T-helper 9 cell (primary cell): Measurements from ENCODE around the gene CHMP1B.

ENCODE experiments used
- DNase-seq: peaks from one replicate; pipeline ENCODE4 v3.0.0-alpha.2; 2020
- total RNA-seq, 2 donors: gene quantifications; one replicate each; lab custom pipeline; 2026; lab: John Stamatoyannopoulos, UW

CHMP1B gene, protein sequence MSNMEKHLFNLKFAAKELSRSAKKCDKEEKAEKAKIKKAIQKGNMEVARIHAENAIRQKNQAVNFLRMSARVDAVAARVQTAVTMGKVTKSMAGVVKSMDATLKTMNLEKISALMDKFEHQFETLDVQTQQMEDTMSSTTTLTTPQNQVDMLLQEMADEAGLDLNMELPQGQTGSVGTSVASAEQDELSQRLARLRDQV
- 99.7 to 267 reads per million in 2 donors for total RNA-seq

DNA sequence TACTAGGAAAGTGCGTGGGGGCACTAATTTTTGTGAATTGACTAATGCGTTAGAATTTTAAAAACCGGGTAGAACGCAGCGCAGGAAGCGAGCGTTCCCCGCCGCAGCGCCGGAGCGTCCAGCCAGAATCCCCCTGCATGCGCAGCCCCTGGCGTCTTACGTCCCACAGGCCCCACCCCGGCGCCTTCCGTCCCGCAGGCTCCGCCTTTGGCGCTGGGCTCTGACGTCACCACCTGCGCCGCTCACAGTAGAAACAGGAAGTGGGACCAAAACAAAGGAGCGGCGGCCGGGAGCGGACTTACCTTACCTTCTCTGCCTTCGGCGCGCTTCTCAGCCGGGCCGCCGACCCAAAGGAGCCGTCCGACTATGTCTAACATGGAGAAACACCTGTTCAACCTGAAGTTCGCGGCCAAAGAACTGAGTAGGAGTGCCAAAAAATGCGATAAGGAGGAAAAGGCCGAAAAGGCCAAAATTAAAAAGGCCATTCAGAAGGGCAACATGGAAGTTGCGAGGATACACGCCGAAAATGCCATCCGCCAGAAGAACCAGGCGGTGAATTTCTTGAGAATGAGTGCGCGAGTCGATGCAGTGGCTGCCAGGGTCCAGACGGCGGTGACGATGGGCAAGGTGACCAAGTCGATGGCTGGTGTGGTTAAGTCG, at the start of gene CHMP1B:
Gene CHMP1B (plus strand): TSS at position 268 of the 660 bp plus-strand sequence. CDS start 99 bp downstream, at position 367.
- peak; percentile 97 for DNase-seq

DNA sequence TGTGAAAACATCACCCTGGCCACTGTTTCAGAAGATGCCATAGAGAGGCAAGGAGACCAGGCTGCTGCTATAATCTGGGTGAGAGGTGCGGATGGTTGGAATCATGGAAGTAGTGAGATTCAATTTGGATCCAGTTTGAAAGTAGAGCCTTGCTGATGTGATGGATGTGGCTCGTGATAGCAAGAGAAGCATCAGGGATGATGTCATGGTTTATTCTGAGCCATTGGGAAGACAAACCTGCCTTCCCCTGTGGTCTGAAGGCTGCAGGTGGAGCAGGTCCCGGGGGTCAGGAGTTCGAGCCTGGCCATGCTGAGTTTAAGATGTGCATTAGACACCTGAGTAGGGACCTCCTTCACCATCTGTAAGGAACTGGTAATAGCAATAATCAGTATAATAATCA, 49.6 kb upstream of the CHMP1B start:
- no peak for DNase-seq

DNA sequence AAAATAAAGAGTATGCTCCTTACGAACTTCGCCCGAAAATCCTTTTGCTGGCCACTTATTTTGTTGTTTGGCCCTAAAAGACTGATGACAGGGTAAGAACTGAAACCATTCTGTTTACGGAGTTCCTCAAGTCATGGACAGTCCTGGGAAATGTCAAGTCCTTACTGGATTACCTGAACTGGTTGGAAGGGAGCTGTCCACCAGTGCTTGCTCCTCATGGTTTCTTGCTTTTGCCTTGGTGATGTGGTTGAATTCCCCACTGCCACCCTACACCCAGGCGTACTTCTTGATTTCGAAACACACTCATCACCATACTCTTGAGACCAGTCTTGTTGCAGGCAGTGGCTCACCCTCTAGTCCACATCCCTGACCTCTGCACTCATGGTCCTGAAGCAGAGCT, 49.1 kb upstream of the CHMP1B start:
- DNase-seq, result no peak

DNA sequence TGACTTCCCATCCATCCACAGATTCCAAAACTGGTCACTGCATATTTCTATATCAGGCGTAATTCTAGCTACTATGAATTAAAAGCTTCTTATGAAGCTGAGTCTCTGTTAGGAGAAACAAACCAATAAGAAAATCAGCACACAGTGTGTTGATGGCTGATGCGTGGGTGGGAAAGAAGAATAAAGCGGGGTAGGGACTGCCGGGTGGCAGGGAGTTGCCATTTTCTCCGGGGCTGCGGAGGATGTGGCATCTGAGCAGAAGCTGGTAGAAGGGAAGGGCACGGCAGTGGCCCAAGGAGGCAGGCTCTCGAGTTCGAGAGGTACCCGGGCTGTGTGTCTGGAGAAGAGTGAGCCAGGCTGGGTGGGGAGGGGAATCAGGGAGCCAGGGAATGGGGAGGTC, 48.6 kb upstream of the CHMP1B start:
- DNase-seq, result no peak

DNA sequence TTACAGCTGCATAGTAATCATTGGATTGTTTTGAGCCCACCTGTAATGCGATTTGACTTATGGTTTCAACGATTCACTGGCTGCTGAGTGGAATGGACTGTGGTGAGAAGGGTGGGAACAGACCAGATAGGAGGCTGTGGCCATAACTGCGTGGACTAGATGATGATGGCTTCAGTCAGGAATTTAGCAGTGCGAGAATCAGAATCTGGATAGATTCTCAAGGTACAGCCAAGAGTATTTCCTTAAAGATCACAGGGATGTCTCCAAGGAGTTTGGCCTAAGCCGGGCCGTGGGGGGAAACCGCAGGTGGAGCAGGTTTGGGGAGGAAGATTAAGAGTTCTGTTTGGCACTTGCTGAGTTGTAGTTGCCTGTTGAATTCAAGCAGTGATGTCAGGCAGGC, 44.0 kb upstream of the CHMP1B start:
- DNase-seq, result no peak

DNA sequence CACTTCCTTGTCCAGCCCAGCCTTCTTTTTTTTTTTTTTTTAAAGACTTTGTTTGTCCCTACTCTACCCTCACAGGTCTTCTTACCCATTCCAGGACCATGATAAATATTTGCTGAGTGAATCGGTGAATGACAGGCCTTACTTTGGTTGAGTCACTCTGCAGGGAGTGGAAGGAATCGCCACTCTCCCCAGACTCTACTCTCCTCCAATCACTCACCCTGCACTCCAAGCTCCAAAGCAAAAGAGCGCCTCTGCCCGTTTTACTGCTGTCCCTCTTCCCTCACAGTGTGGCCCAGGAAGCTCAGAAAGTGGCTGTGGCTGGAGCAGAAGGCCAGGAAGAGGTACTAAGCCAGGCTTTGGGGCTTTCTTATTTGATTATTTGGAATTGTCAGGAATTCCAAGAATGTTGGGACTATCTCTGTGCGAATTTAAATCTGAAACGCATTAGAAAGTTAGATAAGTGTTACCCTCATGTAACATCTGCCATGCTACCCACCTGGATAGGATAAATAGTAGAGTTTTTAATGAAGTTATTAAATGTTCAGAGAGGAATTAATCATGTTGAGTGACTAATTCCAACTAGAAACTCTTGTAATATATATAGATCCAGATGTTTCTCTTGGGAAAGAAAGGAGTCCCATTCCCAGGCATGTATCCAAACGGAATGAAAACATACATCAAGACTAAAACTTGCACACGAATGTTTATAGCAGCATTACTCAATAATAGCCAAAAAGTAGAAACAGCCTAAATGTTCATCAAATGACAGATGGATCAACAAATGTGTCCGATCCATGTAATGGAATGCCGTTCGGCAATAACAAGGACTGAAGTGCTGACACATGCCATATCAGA, 43.0 kb upstream of the CHMP1B start:
- DNase-seq, result no peak

DNA sequence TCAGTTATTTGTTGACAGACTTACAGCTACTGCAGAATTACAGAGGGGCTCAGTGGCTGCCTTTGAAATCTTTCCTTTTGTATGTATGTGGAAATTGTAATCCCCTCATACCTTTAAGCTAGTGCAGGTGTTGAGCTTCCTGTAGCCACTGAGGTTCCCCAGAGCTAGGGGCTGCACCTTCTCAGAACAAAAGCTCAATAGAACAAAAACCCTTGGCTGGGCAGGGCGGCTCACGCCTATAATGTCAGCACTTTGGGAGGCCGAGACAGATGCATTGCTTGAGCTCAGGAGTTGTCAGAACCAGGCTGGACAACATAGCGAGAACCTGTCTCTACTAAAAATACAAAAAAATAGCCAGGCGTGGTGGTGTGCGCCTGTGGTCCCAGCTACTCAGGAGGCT, 41.3 kb upstream of the CHMP1B start:
- DNase-seq, result no peak

DNA sequence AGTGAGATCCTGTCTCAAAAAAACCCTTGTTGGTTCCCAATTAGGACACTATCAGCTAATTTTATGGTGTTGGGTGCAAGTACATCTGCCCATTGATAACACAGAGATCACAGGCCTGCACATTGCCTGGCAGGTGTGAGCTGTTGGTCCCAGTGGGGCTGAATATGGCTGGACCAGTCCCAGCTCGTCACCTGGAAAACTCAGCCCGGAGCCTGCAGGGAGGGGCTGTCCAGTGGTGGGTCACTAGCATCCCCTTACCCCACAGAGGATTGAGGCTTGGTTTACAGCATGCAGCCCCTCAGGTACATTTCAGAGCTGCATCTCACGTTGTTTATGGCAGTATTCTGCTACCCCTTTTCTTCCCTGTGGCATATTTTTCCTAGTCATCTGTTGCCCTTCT, 40.8 kb upstream of the CHMP1B start:
- DNase-seq, result no peak

DNA sequence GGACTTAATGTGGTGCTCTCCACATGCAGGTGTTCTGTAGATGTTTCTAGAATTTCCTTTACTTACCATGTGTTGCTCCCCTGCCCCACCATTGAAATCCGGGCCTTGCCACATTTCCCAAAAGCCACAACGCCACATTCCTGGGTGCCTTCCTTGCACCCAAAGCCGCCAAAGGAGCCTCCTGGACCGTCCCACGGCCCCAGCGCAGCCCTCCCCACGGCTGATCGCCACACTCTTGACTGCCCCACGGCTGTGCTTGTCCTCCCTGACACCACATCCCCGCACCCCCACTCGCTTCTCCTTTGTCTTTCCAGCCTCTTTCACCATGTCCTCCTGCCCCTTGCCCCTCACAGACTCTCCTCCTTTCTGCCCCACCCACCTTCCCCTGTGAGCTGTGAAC, 40.2 kb upstream of the CHMP1B start:
- DNase-seq, result no peak

DNA sequence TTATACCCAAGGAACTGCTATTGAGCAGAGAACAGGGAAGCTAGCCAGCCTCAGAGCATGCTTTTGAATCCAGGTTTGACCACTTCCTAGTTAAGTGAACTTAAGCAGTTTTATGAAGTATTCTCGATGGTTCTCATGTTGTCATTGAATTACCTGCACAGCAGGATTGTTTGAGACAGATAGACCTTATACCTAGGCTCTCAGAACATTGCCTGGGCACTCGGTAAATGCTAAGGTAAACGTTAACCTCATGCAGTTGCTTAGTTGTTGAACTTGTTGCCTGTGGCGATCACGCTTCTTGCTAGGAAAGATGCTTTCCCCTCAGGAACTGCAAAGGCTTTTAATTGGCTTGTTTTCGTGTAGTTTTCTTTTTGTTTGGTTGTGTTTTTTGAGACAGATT, 34.0 kb upstream of the CHMP1B start:
- no peak for DNase-seq

DNA sequence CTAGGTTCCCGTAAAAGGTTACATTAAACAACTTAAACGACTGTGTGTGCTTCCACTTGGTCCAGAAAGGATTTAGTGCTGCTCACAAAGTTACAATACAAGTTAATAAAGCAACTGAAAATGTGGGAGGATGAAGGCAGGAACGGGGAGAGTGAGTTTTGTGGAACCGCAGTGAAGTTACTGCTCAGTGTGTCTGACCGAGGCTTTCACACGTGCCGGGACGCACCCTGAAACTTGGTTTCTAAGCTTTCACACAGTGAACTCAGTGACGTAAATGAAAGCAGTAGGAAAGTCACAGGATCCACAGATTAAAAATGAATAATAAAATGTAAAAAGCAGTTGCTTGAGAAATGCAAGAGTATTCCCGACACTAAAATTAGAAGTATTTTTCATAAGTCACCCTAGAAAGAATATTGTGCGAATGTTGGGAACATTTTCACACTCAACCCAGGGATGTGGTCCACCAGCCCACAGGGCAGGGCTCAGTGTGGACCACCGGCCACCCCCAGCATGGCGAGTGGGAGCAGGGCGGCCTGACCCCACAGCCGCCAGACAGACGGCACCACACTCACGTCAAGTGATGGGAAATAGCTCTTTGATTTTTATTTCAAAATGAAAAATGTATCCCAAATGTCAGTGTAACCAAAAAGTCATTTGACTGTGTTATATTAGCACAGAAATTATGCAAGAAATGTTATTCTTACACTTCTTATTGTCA, 32.6 kb upstream of the CHMP1B start:
- DNase-seq, result no peak

DNA sequence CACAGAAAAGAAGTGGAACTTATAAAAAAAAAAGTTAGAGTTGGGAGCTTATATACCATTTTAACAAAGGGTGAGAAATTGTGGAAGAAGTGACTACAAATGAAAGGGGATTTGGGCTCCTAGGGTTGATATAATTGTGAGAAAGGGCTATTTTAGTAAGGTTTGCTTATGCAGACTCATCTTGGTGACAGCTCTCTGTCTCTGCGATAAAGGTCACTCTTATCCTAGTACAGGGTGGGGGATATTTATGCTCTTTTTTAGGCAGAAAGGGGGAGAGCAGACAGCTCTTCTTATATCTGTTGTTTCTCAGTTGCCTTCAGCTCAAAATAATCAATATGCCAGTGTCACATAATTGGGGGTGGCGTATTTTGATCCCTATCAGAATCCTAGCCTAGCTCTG, 31.3 kb upstream of the CHMP1B start:
- no peak for DNase-seq

DNA sequence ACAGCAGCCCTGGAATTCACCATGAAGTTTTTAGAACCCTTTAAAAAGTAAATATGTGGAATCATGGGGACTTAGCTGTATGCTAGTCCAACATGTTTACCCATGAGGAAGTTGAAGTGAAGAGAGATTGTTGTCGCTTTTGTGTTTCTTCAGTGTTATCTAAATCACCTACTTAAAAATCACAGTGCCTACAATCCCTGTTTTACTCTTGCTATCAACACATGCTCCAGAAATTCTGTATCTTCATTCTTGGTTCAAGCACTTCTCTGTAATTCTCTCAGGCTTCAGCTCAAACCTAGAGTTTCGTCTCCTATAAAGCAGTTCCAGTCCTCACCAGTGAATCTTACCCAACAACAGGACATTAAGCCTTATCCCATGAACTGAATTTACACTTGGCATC, 30.5 kb upstream of the CHMP1B start:
- no peak for DNase-seq

DNA sequence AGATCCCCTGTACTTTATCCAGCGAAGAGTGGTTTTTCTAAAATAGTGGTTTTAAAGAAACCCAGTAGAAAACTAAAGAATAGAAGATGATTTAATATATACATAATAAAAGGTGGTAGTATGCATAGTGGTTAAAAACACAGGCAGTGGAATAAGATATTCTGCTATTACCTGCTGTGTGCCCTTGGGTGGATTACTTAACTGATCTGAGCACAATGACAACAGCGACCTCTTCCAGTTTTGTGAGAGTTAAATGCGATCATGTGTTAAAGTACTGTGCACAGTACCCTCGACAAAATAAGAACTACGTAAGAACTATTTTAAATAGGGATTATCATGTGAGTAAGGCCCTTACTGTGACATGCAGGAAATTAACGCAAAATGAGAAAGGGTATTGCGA, 30.0 kb upstream of the CHMP1B start:
- no peak for DNase-seq

DNA sequence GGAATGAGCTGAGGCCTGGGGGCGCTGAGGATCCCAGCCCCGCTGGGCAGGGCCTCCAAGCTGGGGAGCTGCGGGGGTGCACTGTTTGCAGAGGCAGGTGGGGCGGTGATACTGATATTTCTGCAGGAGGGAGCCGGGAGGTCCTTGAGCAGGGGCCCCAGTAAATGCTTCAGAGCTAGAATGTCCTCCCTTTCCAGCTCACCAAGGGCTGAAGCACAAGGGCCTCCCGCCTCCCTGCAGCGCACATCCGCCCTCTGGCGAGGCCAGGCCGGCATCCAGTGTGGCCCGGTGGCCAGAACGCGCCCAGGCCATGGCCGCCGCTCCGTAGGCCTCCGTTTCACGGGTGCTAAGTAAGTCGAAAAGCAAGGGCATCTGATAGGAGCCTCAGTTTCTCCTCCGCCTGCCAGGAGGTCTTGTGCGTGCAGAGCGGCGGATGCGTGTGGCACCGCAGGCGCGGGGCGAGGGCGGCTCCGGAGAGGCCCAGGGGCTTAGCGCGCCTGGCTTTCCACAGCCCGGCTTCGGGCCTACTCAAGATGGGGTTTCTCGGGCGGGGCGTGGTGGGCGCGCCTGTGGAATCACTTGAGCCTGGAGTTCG, 29.5 kb upstream of the CHMP1B start:
- no peak for DNase-seq

DNA sequence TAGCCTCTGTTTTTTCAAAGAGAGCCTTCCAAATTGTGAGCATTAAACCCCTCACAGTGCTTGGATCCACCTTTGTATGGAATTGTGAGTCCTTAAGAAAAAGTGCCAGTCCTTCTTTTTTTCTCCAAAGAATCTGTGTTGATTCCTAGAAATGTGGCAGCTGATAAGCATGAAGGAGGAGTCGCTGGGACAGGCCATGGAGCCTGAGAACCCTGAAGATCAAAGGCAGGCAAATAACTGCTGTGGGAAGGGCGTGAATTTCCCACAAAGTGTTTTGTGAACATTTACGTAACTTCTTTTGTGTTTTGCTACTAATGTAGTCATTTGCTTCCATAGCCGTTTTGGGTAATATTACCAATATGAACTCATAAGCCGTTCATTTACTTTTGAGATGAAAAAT, 27.7 kb upstream of the CHMP1B start:
- DNase-seq, result no peak

DNA sequence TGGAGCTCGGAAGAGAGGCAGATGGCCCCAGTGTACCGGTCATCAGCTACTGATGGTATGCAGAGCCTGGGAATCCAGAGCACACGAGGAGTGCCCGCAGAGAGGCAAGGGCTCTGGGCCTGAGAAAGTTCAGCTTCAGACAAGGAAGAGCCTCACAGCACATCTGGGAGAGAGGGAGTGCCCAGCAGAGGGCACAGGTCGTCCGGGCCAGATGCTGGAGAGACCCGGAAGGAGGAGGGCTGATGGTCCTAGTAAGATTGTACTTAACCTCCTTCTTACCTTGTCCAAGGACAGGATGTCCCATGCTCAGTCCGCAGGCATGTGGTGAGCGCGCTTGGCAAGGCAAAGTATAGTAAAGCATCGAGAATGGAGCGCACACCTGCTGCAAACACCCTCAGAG, 24.4 kb upstream of the CHMP1B start:
- DNase-seq, result no peak

DNA sequence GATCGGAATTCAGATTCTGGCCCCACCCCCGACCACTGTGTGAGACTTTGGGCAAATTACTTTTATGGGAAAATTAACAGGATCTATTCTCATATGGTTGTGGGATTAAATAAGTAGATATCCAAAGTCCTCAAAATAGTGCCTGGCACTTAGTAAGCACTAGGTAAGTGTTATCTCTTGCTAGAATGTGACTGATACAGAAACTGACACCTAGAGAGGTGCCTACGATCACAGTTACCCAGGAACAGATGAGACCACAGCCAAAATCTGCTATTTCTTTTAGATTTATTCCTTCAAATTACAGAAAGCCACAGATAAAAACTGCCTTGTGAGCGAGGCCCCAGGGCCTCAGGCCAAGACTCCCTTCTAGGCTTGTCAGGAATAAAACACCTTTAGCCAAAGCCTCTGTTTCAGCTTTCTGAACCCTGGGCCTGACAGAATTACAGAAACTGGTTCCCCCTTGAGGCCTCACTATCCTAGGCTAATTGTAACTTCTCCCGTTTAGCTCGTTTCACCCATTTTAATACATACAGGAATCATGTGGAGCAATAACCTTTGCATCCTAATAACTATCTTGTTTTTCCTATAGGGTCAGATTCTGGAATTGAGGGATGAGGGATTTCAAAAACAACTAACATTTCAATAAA, 22.3 kb upstream of the CHMP1B start:
- DNase-seq, result no peak

DNA sequence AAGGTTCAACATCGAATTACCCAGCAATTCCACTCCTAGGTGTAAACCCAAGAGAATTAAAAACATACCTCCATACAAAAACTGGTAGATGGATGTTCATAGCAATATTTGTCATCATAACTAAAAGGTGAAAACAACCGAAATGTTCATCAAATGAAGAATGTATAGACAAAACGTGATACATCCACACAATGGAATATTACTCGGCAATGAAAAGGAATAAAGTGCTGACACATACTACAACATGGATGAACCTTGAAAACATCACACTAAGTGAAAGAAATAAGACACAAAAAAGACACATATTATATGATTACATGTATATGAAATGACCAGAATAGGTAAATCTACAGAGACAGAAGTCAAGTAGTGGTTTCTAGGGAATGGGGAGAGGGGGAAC, 20.6 kb upstream of the CHMP1B start:
- DNase-seq, result no peak

DNA sequence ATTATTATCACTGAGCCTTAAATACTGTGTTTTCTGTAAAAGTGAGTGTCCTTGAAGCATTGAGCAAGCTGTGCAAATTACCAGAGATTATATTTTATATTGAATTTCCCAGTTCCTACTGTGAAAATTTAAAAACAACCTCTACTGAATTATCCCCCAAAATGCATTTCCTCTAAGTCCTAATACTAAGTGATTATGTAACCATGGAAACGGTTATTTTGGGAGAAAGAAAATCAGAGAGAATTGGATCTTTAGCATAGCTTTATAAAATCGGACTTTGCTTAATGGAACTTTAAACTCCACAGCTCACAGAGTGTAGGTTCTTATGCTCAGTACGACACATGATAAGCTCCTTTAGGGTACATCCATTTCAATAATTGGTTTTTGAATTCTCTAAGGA, 19.3 kb upstream of the CHMP1B start:
- no peak for DNase-seq

DNA sequence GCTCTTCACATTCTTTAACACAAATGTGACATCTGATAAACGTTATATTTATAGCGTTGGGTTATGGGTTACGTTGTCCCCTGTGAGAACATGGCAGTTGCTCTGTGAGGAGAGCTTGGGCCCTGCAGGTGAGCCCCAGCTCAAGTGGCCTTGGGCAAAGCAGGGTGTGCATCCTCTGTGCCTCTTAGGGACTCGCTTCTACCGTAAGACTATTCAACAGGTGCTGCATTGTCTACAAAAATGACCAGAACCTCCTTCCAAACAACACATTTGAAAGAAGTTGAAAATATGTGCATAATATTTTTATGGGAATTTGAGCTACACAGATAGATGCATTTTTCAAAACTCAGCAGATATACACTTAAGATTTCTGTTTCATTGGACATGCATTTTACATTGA, 16.4 kb upstream of the CHMP1B start:
- DNase-seq, result no peak

DNA sequence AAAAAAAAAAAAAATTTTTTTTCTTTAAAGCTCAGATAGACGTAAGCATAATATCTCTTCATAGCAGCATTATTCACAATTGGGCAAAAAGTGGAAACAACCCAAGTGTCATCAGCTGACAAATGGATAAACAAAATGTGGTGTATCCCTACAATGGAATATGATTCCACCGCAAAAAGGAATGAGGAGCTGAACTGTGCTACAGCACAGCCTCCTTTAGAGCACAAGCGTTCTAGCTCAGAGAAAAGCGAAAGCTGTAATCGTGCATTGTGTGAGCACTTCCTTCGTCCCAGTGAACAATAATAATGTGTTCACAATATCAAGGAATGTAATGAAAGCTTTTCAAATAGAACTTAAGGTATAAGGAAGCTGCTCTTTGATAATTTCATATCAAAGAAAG, 11.7 kb upstream of the CHMP1B start:
- no peak for DNase-seq
